ENCODE measurements around the gene CNN2.

GRCh38 chr19:1046836-1047695, 20.7 kb downstream of the CNN2 start:
- TF ChIP-seq, protein P1, sequence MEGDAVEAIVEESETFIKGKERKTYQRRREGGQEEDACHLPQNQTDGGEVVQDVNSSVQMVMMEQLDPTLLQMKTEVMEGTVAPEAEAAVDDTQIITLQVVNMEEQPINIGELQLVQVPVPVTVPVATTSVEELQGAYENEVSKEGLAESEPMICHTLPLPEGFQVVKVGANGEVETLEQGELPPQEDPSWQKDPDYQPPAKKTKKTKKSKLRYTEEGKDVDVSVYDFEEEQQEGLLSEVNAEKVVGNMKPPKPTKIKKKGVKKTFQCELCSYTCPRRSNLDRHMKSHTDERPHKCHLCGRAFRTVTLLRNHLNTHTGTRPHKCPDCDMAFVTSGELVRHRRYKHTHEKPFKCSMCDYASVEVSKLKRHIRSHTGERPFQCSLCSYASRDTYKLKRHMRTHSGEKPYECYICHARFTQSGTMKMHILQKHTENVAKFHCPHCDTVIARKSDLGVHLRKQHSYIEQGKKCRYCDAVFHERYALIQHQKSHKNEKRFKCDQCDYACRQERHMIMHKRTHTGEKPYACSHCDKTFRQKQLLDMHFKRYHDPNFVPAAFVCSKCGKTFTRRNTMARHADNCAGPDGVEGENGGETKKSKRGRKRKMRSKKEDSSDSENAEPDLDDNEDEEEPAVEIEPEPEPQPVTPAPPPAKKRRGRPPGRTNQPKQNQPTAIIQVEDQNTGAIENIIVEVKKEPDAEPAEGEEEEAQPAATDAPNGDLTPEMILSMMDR (IDR thresholded peaks at IDR 0.05 in 4 of 5, conservative IDR thresholded peaks at IDR 0.05 in 1 of 5): no peak
- no peak for TF ChIP-seq POLR2A (IDR thresholded peaks at IDR 0.05)

Measured in gastrocnemius medialis (tissue), 4 donors.